OCI-LY1 (cell line): Measurements from ENCODE around the gene TRDMT1.

Experiments
- H2AFZ ChIP-seq: fragments of 200-600 bp; sonication (generic), shearing (Covaris generic); 2 replicates; pipeline ENCODE4 v1.6.0; 2014; ENCODE audit warnings: antibody characterized with exemption, mild to moderate bottlenecking, low read length
- H3F3A ChIP-seq: fragments of 200-600 bp; sonication (generic), shearing (Covaris generic); 2 replicates; pipeline ENCODE4 v1.6.0; 2014; ENCODE audit warnings: mild to moderate bottlenecking, antibody characterized with exemption, low read length, moderate library complexity; ENCODE audit not compliant: insufficient read depth
- H3K27ac ChIP-seq: fragments of 200-600 bp; sonication (generic); 2 replicates; pipeline ENCODE4 v1.5.1; 2014; ENCODE audit warnings: low read length, mixed run types, mild to moderate bottlenecking, low read depth; ENCODE audit not compliant: poor library complexity, severe bottlenecking
- H3K27me3 ChIP-seq: fragments of 200-600 bp; sonication (generic); 2 replicates; pipeline ENCODE4 v1.6.0; 2014; ENCODE audit warnings: antibody characterized with exemption, mild to moderate bottlenecking, low read length, moderate library complexity; ENCODE audit not compliant: insufficient read depth
- H3K36me3 ChIP-seq: fragments of 200-600 bp; sonication (generic); 2 replicates; pipeline ENCODE4 v1.6.1; 2014; ENCODE audit warnings: mild to moderate bottlenecking, antibody characterized with exemption, low read length, moderate library complexity, mixed read lengths; ENCODE audit not compliant: insufficient read depth
- H3K4me1 ChIP-seq: fragments of 200-600 bp; sonication (generic); 2 replicates; pipeline ENCODE4 v1.5.1; 2014; ENCODE audit warnings: mild to moderate bottlenecking, low read length, moderate library complexity; ENCODE audit not compliant: insufficient read depth, severe bottlenecking
- H3K4me2 ChIP-seq: fragments of 200-600 bp; sonication (generic), shearing (Covaris generic); 2 replicates; pipeline ENCODE4 v1.6.1; 2014; ENCODE audit warnings: low read length
- H3K4me3 ChIP-seq: fragments of 200-600 bp; sonication (generic); 2 replicates; pipeline ENCODE4 v1.5.1; 2014; ENCODE audit warnings: low read length, low read depth, mild to moderate bottlenecking, mixed read lengths; ENCODE audit not compliant: poor library complexity, severe bottlenecking
- H3K79me2 ChIP-seq: fragments of 200-600 bp; shearing (Covaris generic); 2 replicates; pipeline ENCODE4 v1.6.1; 2016; ENCODE audit warnings: mixed run types, low read length, mixed read lengths; ENCODE audit not compliant: insufficient read depth
- H3K9ac ChIP-seq: fragments of 200-600 bp; sonication (generic), shearing (Covaris generic); 2 replicates; pipeline ENCODE4 v1.6.1; 2014; ENCODE audit warnings: mild to moderate bottlenecking, low read length, mixed read lengths
- H3K9me2 ChIP-seq: fragments of 200-600 bp; sonication (generic), shearing (Covaris generic); 2 replicates; pipeline ENCODE4 v1.6.1; 2014; ENCODE audit warnings: low read depth, mild to moderate bottlenecking, low read length, mixed read lengths
- H3K9me3 ChIP-seq: fragments of 200-600 bp; shearing (Covaris generic); 2 replicates; pipeline ENCODE4 v1.6.1; 2014; ENCODE audit warnings: low read length, mixed read lengths
- H4K20me1 ChIP-seq: fragments of 200-600 bp; sonication (generic), shearing (Covaris generic); 2 replicates; pipeline ENCODE4 v1.6.0; 2016; ENCODE audit warnings: mild to moderate bottlenecking, low read length; ENCODE audit not compliant: insufficient read depth
- EZH2 ChIP-seq: fragments of 200-600 bp; sonication (generic), shearing (Covaris generic); IDR thresholded peaks from 2 replicates; pipeline ENCODE4 v1.8.0; 2017; ENCODE audit warnings: borderline replicate concordance, mixed run types, mild to moderate bottlenecking, antibody characterized with exemption, low read length, moderate library complexity, mixed read lengths
- TF ChIP-seq, protein P1 (sequence below): fragments of 200-600 bp; sonication (generic), shearing (Covaris generic); IDR thresholded peaks from 2 replicates; pipeline ENCODE4 v1.5.1; 2017; ENCODE audit warnings: mild to moderate bottlenecking, antibody characterized with exemption, low read length, moderate library complexity, mixed read lengths

TRDMT1 gene

DNA sequence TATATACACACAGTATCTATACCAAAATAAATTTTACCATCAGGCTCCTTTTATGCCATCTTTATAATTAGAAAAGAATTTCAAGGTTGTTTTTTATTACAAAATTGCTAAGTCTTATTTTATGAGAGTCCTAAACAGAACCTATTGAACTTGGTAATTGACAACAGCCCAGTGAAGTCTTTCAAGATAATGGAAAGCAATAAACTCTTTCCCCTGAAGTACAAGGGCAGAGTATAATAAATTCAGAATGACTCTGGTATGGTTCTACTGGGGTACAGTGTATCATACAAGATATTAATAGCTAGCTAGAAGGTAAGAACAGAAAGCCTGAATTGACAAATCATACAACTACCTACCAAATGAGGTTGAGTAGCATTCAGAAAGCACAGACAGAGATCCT, 45.6 kb downstream of the TRDMT1 start:
- TF ChIP-seq, protein P1, sequence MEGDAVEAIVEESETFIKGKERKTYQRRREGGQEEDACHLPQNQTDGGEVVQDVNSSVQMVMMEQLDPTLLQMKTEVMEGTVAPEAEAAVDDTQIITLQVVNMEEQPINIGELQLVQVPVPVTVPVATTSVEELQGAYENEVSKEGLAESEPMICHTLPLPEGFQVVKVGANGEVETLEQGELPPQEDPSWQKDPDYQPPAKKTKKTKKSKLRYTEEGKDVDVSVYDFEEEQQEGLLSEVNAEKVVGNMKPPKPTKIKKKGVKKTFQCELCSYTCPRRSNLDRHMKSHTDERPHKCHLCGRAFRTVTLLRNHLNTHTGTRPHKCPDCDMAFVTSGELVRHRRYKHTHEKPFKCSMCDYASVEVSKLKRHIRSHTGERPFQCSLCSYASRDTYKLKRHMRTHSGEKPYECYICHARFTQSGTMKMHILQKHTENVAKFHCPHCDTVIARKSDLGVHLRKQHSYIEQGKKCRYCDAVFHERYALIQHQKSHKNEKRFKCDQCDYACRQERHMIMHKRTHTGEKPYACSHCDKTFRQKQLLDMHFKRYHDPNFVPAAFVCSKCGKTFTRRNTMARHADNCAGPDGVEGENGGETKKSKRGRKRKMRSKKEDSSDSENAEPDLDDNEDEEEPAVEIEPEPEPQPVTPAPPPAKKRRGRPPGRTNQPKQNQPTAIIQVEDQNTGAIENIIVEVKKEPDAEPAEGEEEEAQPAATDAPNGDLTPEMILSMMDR = no peak
- TF ChIP-seq EZH2 = no peak
- Histone ChIP-seq H4K20me1 (no peaks in the 10 kb centered on the region), H3K79me2 (no peaks in the 10 kb centered on the region), H3K36me3 (no peaks in the 10 kb centered on the region), H3K27ac (no peak overlapping the region), H3F3A (no peaks in the 10 kb centered on the region), H3K4me3 (no peak overlapping the region), H3K4me1 (no peaks in the 10 kb centered on the region), H3K9ac (no peak overlapping the region), H3K4me2 (no peak overlapping the region), H3K9me2 (no peaks in the 10 kb centered on the region), H3K27me3 (no peaks in the 10 kb centered on the region), H3K9me3 (no peaks in the 10 kb centered on the region), H2AFZ (no peak overlapping the region)

DNA sequence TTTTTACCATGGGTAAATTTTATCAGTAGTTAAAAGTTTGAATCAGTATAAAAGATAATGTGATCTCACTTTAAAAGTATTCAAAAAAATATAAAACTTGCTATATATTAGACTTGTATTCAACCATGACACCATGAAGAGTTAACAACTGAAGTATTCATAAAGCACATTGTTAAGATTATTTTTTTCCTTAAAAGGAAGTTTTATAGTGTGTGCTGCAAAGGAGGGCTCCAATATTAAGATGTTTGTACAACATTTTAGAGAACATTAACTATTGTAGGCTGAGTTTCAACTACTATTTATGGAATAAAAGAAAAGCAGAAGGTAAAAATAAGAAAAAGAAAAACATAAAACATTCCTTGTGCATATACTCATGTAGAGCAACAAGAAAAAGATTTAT, 47.4 kb downstream of the TRDMT1 start:
- no peak overlapping the region for H3K4me3 ChIP-seq
- H3F3A ChIP-seq = no peaks in the 10 kb centered on the region
- no peak overlapping the region for H2AFZ ChIP-seq
- no peaks in the 10 kb centered on the region for H4K20me1 ChIP-seq
- H3K9me3 ChIP-seq = no peaks in the 10 kb centered on the region
- no peaks in the 10 kb centered on the region for H3K9me2 ChIP-seq
- no peaks in the 10 kb centered on the region for H3K79me2 ChIP-seq
- no peaks in the 10 kb centered on the region for H3K36me3 ChIP-seq
- H3K4me1 ChIP-seq = no peaks in the 10 kb centered on the region
- H3K27me3 ChIP-seq = no peaks in the 10 kb centered on the region
- H3K9ac ChIP-seq = no peak overlapping the region
- no peak overlapping the region for H3K27ac ChIP-seq
- H3K4me2 ChIP-seq = no peak overlapping the region
- TF ChIP-seq EZH2 = no peak
- TF ChIP-seq, protein P1 = no peak

DNA sequence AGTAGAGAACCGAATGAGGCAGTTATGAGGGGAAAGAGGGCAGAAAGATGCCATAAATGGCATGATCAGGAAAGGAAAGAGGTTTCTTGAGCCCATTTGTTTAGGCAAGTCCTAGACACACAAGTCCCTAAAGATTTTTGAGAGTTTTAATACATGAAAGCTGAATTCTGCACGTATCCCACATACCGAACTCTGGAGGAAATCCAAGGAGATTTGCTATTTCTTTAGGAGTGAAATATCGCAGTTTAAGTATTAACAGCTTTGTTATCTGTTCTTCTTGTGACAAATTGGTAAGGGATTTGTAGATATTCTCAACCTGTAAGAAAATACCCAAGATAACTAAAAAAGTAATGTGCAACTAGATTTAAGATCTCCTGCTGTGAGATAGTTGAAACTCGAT, 48.2 kb downstream of the TRDMT1 start:
- Histone ChIP-seq H3K27ac (no peak overlapping the region), H3K4me1 (no peaks in the 10 kb centered on the region), H3K79me2 (no peaks in the 10 kb centered on the region), H3K27me3 (no peaks in the 10 kb centered on the region), H3F3A (no peaks in the 10 kb centered on the region), H3K36me3 (no peaks in the 10 kb centered on the region), H3K4me3 (no peak overlapping the region), H3K9me3 (no peaks in the 10 kb centered on the region), H4K20me1 (no peaks in the 10 kb centered on the region), H3K4me2 (no peak overlapping the region), H2AFZ (no peak overlapping the region), H3K9ac (no peak overlapping the region), H3K9me2 (no peaks in the 10 kb centered on the region)
- TF ChIP-seq, protein P1 = no peak
